Measurements from ENCODE around the gene SEPSECS. TPM values are rescaled to one million over a fixed set of nuclear protein-coding genes. Genes with fewer than 3 reads are reported as not detected.

Gene SEPSECS
- total and polyA plus RNA-seq, 12 donors = 5.8 to 38.6 (median 7.7) TPM

GRCh38 chr4:25133132-25133531 is 27.1 kb downstream of the SEPSECS start:
- no peaks in the 10 kb centered on the region for H3K27me3 ChIP-seq
- H3K4me3 ChIP-seq = no peak overlapping the region
- no peak overlapping the region for H3K27ac ChIP-seq
- no peaks in the 10 kb centered on the region for H3K36me3 ChIP-seq (replicated peaks in 1 of 2)
- no peak for DNase-seq
- no peak for TF ChIP-seq CTCF (IDR thresholded peaks at IDR 0.05)
- no peak for TF ChIP-seq POLR2A (IDR thresholded peaks at IDR 0.05)
- H3K4me1 ChIP-seq (replicated peaks in 1 of 2) = no peaks in the 10 kb centered on the region
- H3K9me3 ChIP-seq (replicated peaks in 1 of 3) = no peaks in the 10 kb centered on the region
- intact Hi-C loops (cut with DNase I) = no loop called here

GRCh38 chr4:25131926-25132325 is 28.3 kb downstream of the SEPSECS start:
- Histone ChIP-seq H3K4me1 (replicated peaks in 1 of 2) (no peaks in the 10 kb centered on the region), H3K9me3 (replicated peaks in 1 of 3) (no peaks in the 10 kb centered on the region), H3K36me3 (replicated peaks in 1 of 2) (no peaks in the 10 kb centered on the region), H3K27ac (no peak overlapping the region), H3K27me3 (no peaks in the 10 kb centered on the region), H3K4me3 (no peak overlapping the region)
- intact Hi-C loops (cut with DNase I) = no loop called here
- DNase-seq = no peak
- no peak for TF ChIP-seq POLR2A (IDR thresholded peaks at IDR 0.05)
- no peak for TF ChIP-seq CTCF (IDR thresholded peaks at IDR 0.05)

GRCh38 chr4:25131381-25131780 is 28.9 kb downstream of the SEPSECS start:
- intact Hi-C loops (cut with DNase I) = no loop called here
- no peaks in the 10 kb centered on the region for H3K27me3 ChIP-seq
- TF ChIP-seq CTCF (IDR thresholded peaks at IDR 0.05) (no peak), POLR2A (IDR thresholded peaks at IDR 0.05) (no peak)
- H3K4me3 ChIP-seq = no peak overlapping the region
- no peaks in the 10 kb centered on the region for H3K36me3 ChIP-seq (replicated peaks in 1 of 2)
- 90 to 98% (median 96%) methylated on average over 2 of the region's 2 CpGs for WGBS, 4 donors
- H3K27ac ChIP-seq = no peak overlapping the region
- no peaks in the 10 kb centered on the region for H3K9me3 ChIP-seq (replicated peaks in 1 of 3)
- DNase-seq = no peak
- no peaks in the 10 kb centered on the region for H3K4me1 ChIP-seq (replicated peaks in 1 of 2)

GRCh38 chr4:25129917-25130316 is 30.3 kb downstream of the SEPSECS start:
- DNase-seq = no peak
- Histone ChIP-seq H3K4me1 (replicated peaks in 1 of 2) (no peaks in the 10 kb centered on the region), H3K9me3 (replicated peaks in 1 of 3) (no peaks in the 10 kb centered on the region), H3K36me3 (replicated peaks in 1 of 2) (no peaks in the 10 kb centered on the region), H3K4me3 (no peak overlapping the region), H3K27me3 (no peaks in the 10 kb centered on the region), H3K27ac (no peak overlapping the region)
- intact Hi-C loops (cut with DNase I) = no loop called here
- TF ChIP-seq POLR2A (IDR thresholded peaks at IDR 0.05) (no peak), CTCF (IDR thresholded peaks at IDR 0.05) (no peak)
- WGBS, 4 donors = 97 to 100% (median 99%) methylated on average over 1 of the region's 1 CpG
